Measurements from ENCODE around the gene OR52R1. TPM values are rescaled to one million over a fixed set of nuclear protein-coding genes. Genes with fewer than 3 reads are reported as not detected.

The OR52R1 gene
- total RNA-seq, 4 donors from 2014 or later, result not detected

DNA sequence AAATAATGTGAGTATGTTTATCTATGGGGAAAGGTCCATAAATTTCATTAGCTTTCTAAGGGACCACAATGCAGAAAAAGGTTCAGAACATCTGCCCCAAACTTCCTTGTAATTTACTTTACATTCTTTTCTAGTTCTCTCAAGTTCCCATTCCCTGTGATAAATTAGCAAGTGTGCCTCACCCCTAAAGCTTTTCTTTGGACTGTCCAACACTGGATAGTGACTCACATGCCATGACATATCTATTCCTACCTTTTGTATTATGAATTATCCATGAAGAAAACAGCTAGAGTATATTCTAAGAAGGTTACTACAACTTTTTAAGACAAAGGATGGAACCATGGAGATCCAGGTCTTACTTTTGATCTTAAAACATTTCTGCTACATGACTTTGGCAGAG lies 36.1 kb downstream of the OR52R1 start:
- no peaks in the 10 kb centered on the region for H3K27me3 ChIP-seq
- no peak overlapping the region for H3K4me3 ChIP-seq
- TF ChIP-seq, protein P1, sequence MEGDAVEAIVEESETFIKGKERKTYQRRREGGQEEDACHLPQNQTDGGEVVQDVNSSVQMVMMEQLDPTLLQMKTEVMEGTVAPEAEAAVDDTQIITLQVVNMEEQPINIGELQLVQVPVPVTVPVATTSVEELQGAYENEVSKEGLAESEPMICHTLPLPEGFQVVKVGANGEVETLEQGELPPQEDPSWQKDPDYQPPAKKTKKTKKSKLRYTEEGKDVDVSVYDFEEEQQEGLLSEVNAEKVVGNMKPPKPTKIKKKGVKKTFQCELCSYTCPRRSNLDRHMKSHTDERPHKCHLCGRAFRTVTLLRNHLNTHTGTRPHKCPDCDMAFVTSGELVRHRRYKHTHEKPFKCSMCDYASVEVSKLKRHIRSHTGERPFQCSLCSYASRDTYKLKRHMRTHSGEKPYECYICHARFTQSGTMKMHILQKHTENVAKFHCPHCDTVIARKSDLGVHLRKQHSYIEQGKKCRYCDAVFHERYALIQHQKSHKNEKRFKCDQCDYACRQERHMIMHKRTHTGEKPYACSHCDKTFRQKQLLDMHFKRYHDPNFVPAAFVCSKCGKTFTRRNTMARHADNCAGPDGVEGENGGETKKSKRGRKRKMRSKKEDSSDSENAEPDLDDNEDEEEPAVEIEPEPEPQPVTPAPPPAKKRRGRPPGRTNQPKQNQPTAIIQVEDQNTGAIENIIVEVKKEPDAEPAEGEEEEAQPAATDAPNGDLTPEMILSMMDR (IDR thresholded peaks at IDR 0.05), result no peak
- no peak for TF ChIP-seq POLR2A (IDR thresholded peaks at IDR 0.05)
- no peaks in the 10 kb centered on the region for H3K4me1 ChIP-seq
- no peaks in the 10 kb centered on the region for H3K36me3 ChIP-seq
- H3K27ac ChIP-seq, result no peak overlapping the region
- no peaks in the 10 kb centered on the region for H3K9me3 ChIP-seq
- intact Hi-C loops (cut with DNase I; ENCODE audit: low total_unique reads), result no loop called here
- no peak for DNase-seq

DNA sequence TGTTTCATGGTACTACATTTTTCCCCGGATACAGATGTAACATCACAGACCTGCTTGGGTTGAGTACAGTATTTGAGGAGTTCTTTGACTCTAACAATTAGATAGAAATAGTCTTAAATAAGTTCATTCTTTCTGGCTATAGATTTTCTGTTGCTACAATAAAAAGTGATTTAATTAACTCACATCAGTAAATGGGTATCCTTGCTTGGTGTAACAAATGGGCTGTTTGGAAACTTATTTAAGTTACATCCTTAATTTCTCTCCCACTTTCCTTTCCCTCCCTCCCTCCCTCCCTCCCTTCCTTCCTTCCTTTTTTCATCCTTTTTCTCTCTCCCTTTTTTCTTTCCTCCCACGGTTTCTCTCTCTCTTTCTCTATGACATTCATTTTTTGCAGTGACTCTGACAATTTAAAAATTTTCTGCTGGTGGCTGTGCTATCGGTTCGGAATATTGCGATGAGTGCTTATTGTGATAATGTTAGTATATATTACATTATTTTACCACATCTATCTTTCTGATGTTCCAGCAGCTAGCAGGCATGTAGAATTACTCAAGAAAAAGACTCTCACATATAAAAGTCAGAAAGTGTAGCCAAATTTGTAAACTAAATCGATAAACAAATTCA lies 37.6 kb downstream of the OR52R1 start:
- Histone ChIP-seq H3K4me1 (no peaks in the 10 kb centered on the region), H3K36me3 (no peaks in the 10 kb centered on the region), H3K27ac (no peak overlapping the region), H3K4me3 (no peak overlapping the region), H3K27me3 (no peaks in the 10 kb centered on the region), H3K9me3 (no peaks in the 10 kb centered on the region)
- no peak for DNase-seq
- TF ChIP-seq POLR2A (IDR thresholded peaks at IDR 0.05), result no peak
- TF ChIP-seq, protein P1 (IDR thresholded peaks at IDR 0.05), result no peak
- intact Hi-C loops (cut with DNase I; ENCODE audit: low total_unique reads), result no loop called here

DNA sequence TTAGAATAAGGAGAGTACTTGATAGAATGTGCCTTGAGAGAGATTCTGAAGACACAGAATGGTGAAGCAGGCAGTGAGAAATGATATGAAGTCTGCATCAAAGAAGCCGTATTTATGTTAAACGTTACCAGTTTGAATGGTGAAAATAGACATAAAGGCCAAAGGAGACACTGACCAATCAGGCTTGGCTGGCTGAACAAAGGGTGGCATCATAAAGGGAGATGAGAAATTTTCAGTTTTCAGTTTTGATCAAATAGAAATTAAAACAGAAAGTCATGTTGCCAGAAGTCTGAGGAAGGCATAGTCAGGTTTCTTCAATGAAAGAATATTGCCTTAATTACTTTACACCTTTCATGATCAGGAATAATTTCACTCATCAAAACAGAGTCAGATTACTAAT lies 41.1 kb downstream of the OR52R1 start:
- no peaks in the 10 kb centered on the region for H3K9me3 ChIP-seq
- H3K27me3 ChIP-seq, result no peaks in the 10 kb centered on the region
- H3K36me3 ChIP-seq, result no peaks in the 10 kb centered on the region
- H3K27ac ChIP-seq, result no peak overlapping the region
- TF ChIP-seq POLR2A (IDR thresholded peaks at IDR 0.05), result no peak
- TF ChIP-seq, protein P1 (IDR thresholded peaks at IDR 0.05), result no peak
- DNase-seq, result no peak
- H3K4me3 ChIP-seq, result no peak overlapping the region
- intact Hi-C loops (cut with DNase I; ENCODE audit: low total_unique reads), result no loop called here
- no peaks in the 10 kb centered on the region for H3K4me1 ChIP-seq

Small RNA genes lying within 50 kb of the gene (small RNA-seq; reads per million reads assigned to genes)
- not detected for gene RF00091

Other genes with a start within 250 kb of the OR52R1 start
- not detected for gene OR52I2, start 222.6 kb downstream of the OR52R1 start, total RNA-seq
- gene OR52I1, start 210.3 kb downstream of the OR52R1 start, total RNA-seq, result not detected
- gene TRIM68, start 196.1 kb downstream of the OR52R1 start, total RNA-seq, result 10 to 100 TPM in 3 of 4 donors, 1 to 10 TPM in 1; 9.0 to 22.7 (median 13.3) TPM
- not detected for gene OR51D1, start 166.9 kb downstream of the OR52R1 start, total RNA-seq
- 1 to 10 TPM in 2 of 4 donors, under 1 TPM in 1, not detected in 1; 0.26 to 1.4 (median 1.0) TPM for gene OR51E1, start 160.4 kb downstream of the OR52R1 start, total RNA-seq
- 1 to 10 TPM in 1 of 4 donors, under 1 TPM in 3; 0.26 to 1.8 (median 0.49) TPM for gene OR51E2, start 106.5 kb downstream of the OR52R1 start, total RNA-seq
- not detected for gene MMP26, start 99.6 kb downstream of the OR52R1 start, total RNA-seq
- not detected for gene OR51F1, start 34.4 kb downstream of the OR52R1 start, total RNA-seq
- not detected for gene OR51F2, start 16.9 kb upstream of the OR52R1 start, total RNA-seq
- not detected for gene OR51S1, start 44.8 kb upstream of the OR52R1 start, total RNA-seq
- not detected for gene OR51T1, start 77.5 kb upstream of the OR52R1 start, total RNA-seq
- gene OR51A7, start 99.4 kb upstream of the OR52R1 start, total RNA-seq, result not detected
- gene OR51G2, start 115.0 kb upstream of the OR52R1 start, total RNA-seq, result not detected
- not detected for gene OR51G1, start 120.0 kb upstream of the OR52R1 start, total RNA-seq
- not detected for gene OR51A4, start 143.2 kb upstream of the OR52R1 start, total RNA-seq
- not detected for gene OR51A2, start 151.3 kb upstream of the OR52R1 start, total RNA-seq
- not detected for gene OR51L1, start 190.5 kb upstream of the OR52R1 start, total RNA-seq
- gene OR52J3, start 242.1 kb upstream of the OR52R1 start, total RNA-seq, result not detected

Measured in uterus (tissue), 4 donors.